HG02571 (cell line): ENCODE measurements around the gene LHB.
"Not testable (repeated sequence)": the region's sequence is repeated elsewhere in the genome, so short reads cannot be mapped to it uniquely, and the experiment has no call there.

Source experiments
- ATAC-seq: cut with Tn5 transposase; IDR thresholded peaks from one replicate; pipeline ENCODE4 v1.9.1; 2021; ENCODE audit warnings: mild to moderate bottlenecking, moderate library complexity; ENCODE audit not compliant: unreplicated experiment

Gene LHB

GRCh38 chr19:49017041-49017665 lies at the start of gene LHB:
Gene LHB (minus strand): TSS chr19:49017091. CDS start chr19:49017081, 10 bp downstream.
- no peak for ATAC-seq

- ATAC-seq: no peak
Observed at GRCh38 chr19:49065905-49066512, 49.1 kb upstream of the LHB start.

- no peak for ATAC-seq
Observed at GRCh38 chr19:49064768-49065611, 48.1 kb upstream of the LHB start, which contains the start of gene NTF4. Gene NTF4 (minus strand): TSS chr19:49064818. CDS start chr19:49061997, 2,821 bp downstream.

GRCh38 chr19:49064029-49064629 lies 47.2 kb upstream of the LHB start:
- no peak for ATAC-seq

- ATAC-seq: no peak
Observed at GRCh38 chr19:49061445-49061844, 44.6 kb upstream of the LHB start.

- no peak for ATAC-seq
Observed at GRCh38 chr19:49061000-49061399, 44.1 kb upstream of the LHB start.

- ATAC-seq: no peak
Observed at GRCh38 chr19:49059053-49059452, 42.2 kb upstream of the LHB start.

GRCh38 chr19:49058562-49058961 lies 41.7 kb upstream of the LHB start:
- ATAC-seq: no peak

GRCh38 chr19:49057636-49058234 lies 40.8 kb upstream of the LHB start, which contains the start of gene CGB7:
Gene CGB7 (minus strand): TSS chr19:49057749. CDS start chr19:49055375, 2,374 bp downstream.
- no peak for ATAC-seq

- not testable (repeated sequence) for ATAC-seq
Observed at GRCh38 chr19:49056902-49057596, 40.2 kb upstream of the LHB start.

- no peak for ATAC-seq
Observed at GRCh38 chr19:49056101-49056901, 39.4 kb upstream of the LHB start.

- ATAC-seq: not testable (repeated sequence)
Observed at GRCh38 chr19:49050376-49051033, 33.6 kb upstream of the LHB start.

- not testable (repeated sequence) for ATAC-seq
Observed at GRCh38 chr19:49049834-49050233, 32.9 kb upstream of the LHB start.

- ATAC-seq: not testable (repeated sequence)
Observed at GRCh38 chr19:49049011-49049410, 32.1 kb upstream of the LHB start, which contains the start of gene CGB8. Gene CGB8 (minus strand): TSS chr19:49049111. CDS start chr19:49048739, 372 bp downstream.

GRCh38 chr19:49043548-49043947 lies 26.7 kb upstream of the LHB start, which contains the start of gene CGB5:
Gene CGB5 (plus strand): TSS chr19:49043848. CDS start chr19:49044210, 362 bp downstream.
- ATAC-seq: not testable (repeated sequence)

- ATAC-seq: not testable (repeated sequence)
Observed at GRCh38 chr19:49042666-49043065, 25.8 kb upstream of the LHB start.

- no peak for ATAC-seq
Observed at GRCh38 chr19:49042177-49042576, 25.3 kb upstream of the LHB start.

- ATAC-seq: not testable (repeated sequence)
Observed at GRCh38 chr19:49039736-49040135, 22.8 kb upstream of the LHB start.
